GM21529 (cell line): Measurements from ENCODE around the gene YIF1A.
"Not testable (repeated sequence)": the region's sequence is repeated elsewhere in the genome, so short reads cannot be mapped to it uniquely, and the experiment has no call there.

Source experiments
- ATAC-seq: cut with Tn5 transposase; IDR thresholded peaks from one replicate; pipeline ENCODE4 v1.9.1; 2021; ENCODE audit not compliant: unreplicated experiment

Gene YIF1A

DNA sequence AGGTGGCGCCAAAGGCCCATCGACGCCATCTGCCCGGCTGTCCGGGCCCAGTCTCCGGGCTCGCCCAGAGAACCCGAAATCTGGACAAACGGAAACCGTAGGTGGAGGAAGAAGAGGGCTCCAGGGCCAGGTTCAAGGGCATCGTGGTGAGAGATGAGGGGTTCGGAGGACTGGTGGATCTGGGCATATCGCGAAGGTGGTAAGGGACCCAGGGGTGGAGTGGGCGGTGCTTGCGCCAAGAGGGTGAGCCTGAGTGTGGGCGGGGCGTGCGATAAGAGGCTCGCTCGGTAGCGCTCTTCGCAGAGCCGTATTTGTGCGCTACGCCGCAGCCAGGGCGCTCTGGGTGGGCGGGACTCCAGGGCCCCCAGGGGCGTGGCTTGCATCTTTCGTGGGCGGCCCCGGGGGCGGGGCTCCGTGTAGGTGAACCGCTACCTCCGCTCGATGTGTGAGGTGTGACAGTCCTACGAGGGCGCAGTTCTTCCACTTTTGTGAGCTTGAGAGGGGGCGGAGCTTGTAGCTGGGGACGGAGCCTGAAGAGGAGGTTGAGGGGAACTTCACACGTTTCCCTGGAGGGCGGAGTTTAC lies 23.1 kb upstream of the YIF1A start:
- peak; percentile 67 for ATAC-seq

DNA sequence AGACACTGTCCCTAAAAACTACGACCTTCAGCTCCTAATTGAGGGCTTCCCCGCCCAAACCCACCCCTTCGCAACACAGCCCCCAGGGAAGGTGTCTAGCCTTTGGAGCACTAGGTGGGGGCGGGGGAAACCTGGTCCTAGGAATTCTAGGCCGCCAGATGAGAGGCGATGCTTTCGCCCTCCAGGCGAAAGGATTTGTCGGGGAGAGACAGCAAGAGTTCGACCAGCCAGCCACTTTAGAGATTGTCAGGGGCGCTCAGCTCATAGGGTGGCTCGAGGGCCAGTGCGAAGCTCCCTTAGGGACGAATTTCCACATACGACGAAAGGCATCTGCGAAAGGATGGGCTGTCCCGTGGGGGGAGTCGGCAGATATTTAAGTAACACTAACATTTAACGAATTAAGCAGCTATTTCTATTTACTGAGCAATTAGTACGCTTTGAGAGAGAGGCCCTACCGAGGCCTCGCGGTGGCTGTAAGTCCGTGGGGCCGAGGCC lies 22.6 kb upstream of the YIF1A start:
- ATAC-seq: no peak

DNA sequence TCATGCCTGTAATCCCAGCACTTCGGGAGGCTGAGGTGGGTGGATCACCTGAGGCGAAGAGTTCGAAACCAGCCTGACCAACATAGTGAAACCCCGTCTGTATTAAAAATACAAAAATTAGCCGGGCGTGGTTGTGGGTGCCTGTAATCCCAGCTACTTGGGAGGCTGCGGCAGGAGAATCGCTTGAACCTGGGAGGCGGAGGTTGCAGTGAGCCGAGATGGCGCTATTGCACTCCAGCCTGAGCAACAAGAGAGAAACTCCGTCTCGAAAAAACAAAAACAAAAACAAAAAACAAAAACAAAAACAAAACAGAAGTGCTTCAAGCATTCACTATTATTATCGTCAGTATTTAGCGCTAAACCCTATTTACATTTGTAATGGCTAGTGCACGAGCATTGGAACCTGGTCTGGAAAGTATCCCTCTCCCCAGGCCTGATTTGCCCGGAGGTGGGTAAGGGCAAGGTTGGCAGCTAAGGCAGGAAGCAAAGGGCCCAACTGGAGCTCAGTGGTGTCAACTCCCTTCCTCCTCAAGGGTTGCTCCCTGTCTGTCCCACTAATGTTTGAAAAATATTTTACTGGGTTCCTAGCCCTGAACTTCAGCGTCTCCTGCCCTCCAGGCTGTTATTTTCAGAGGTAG lies 22.0 kb upstream of the YIF1A start:
- not testable (repeated sequence) for ATAC-seq

DNA sequence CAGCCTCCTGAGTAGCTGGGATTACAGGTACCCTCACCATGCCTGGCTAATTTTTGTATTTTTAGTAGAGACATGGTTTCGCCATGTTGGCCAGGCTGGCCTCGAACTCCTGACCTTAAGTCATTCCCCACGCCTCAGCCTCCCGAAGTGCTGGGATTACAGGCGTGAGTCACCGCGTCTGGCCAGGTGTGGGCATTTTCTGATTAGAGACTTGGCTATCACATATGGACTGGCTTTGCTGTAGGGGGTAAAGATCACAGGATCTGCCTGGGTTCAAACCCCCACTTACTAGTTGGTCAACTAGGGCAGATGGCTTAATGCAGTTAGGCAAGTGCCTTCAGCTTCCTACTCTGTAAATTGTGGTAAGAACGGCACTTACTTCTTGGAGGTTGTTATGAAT lies 21.4 kb upstream of the YIF1A start:
- ATAC-seq: no peak

- no peak for ATAC-seq
These were observed 20.5 kb upstream of the YIF1A start for GRCh38 chr11:66309475-66309874.

DNA sequence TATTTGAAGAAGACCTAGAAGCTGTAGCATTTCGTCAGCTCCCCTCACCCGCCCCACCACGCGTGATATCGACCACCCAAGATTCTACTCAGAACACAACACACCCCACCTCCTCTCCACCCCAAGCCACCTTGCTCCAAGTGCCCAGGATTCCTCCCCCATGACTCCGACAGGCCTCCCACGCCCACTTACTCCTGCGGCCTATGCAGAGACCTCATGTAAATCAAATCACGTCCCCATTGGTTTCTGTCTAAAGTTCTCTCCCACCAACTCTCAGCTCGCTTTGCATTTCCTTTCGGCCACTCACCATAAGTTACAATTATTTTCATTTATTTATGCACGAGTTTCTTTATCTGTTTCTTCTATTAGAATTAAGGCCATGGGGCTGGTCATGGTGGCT lies 13.7 kb upstream of the YIF1A start:
- no peak for ATAC-seq

DNA sequence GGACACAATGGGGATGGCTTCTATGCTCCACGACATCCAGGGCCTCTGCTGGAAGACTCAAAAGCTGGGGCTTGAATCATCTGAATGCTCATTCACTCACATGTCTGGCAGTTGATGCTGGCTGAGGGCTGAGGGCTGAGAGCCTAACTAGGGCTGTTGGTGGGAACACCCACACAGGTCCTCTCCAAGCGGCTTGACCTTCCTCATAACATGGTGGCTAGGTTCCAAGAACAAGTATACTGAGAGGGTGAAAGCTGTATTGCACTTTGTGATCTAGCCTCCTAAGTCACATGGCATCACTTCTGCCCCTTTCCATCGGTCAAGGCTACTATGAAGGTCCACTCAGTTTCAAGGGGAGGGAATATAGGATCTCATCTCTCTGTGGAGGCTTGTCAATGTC lies 10.2 kb upstream of the YIF1A start:
- ATAC-seq: no peak

DNA sequence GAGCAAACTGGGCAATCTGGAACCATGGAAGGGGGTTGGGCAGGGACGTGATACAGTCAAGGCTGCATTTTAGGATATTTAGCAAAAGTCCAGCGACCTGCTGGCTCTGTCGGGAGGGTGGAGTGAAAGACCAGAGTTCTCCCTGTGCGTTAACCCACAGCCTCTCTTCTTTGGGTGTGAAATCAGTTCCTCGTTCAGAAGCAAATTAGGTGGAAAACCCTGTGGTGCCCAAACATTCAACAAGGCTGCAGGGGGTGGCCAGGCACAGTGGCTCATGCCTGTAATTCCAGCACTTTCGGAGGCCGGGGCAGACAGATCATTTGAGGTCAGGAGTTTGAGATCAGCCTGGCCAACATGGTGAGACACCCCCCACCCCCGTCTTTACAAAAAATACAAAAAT lies 8.7 kb upstream of the YIF1A start:
- ATAC-seq: no peak

GRCh38 chr11:66294626-66295620 lies 6.0 kb upstream of the YIF1A start:
- no peak for ATAC-seq

- ATAC-seq: no peak
These were observed 5.1 kb upstream of the YIF1A start for GRCh38 chr11:66293777-66294625.

DNA sequence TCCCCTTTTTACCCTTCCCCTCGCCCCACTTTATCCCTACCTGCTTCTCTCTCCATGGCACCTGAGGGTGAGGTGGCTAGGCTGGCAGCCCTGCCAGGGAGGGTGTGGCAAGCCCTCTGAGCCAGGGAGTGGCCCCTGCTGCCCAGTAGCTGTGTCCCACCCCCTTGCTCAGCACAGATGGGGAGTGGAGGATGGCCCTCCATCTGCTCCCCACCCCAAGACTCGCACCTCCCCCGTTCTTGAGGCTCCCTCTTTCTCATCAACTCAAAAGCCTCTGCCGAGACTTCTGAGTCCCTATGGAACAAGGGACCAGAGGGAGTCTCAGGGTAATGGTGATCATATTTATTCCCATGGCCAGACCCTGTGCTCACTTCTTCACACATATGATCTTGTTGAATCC lies 4.4 kb upstream of the YIF1A start:
- no peak for ATAC-seq

DNA sequence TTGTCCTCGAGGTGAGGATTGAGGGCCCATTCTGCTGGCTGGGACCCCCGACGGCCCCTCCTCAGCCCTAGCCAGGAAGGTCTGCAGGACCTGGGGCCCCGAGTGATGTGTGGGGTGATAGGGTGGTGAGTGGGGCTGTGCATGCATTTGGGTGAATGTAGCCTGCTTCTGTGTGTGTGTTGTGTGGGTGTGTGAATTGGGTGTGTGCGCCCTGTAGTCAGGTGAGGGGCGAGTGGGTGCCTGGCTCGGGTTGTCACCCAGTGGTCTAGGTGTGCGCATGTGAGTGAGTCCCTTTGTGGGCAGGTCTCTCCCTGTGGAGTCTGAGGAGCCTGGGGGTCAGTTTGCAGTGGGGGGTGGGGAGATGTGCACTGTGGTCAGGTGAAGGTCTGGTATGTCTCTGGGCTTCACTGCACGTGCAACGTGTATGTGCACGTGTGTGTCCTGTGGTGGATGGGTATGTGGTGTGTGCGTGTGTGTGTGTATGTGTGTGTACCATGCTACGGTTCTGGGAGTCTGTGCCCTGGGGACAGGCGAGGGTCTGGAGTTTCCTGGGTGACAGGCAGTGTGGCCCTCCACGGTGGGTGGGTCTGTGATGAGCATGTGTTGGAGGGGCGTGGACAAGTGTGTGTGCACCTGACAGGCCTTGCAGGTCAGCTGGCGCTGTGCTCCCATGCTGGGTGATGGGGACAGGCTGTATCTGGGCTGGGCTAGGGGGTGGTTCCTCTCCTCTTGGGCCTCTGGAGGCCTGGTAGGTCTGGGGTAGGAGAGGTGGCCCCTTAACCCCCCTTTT lies 3.8 kb upstream of the YIF1A start:
- ATAC-seq: no peak

GRCh38 chr11:66291706-66292542 lies 3.0 kb upstream of the YIF1A start, which contains the start of gene TMEM151A:
Gene TMEM151A, plus strand, starts transcription at chr11:66291894. Its CDS starts 120 bp downstream, at chr11:66292014.
- ATAC-seq: no peak

DNA sequence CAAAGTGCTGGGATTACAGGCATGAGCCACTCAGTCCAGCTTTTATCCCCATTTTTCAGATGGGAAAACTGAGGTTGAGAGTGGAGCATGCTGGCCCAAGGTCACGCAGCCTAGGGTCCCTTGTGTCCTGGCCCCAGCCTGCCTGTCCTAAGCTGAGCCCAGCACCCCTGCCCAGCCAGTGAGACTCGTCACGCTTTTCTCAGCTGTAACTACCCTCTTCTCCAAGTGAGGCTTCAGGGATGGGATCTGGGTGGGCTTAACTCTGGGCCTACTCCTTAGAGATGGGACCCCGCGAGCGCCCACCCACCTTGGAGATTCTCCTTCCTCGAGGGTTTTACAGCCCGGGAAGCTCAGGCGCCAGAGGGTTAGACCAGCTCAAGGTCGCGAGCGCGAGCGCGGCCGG lies 2.4 kb upstream of the YIF1A start:
- ATAC-seq: no peak

- ATAC-seq: no peak
These were observed 1.3 kb upstream of the YIF1A start for GRCh38 chr11:66290330-66290621.

DNA sequence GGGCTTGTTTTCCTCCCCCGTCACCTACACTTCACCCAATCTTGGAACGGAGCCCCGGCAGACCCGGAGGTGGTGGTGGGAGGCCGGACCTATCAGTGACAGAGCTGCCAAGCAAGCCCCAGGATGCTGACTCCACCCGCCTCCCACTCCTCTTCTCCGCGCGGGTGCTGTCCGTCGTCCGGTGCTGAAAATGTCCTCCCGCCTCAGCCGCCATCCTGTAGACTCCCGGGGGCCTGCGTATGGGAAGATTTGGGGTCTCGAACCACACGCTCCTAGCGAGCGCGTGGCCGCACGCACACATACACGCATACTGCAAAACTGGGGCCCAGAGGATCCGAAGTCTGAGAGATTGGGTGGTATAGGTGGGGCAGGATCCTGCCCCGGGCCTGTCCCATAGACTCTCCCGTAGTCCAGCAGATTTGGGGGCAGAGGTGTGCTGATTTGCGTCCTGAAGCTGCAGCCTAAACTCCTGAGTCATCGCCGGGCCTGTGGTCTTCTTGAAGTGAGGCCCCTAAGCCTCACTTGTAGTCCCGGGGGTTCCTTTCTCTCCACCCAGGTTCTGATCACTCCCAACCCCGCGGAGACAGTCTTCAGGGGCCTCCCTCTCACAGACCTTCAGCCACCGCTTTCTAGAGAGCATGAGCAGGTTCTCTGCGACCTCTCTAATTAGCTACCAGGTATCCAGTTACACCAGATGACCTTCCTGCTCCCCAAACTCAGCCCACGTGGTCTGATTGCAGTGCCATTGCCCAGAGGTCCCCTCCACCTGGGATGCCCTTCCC lies 796 bp upstream of the YIF1A start:
- ATAC-seq: peak; percentile 26

GRCh38 chr11:66287889-66288670 lies 863 bp downstream of the YIF1A start:
- no peak for ATAC-seq
